ENCODE measurements around the gene MACF1.

DNA sequence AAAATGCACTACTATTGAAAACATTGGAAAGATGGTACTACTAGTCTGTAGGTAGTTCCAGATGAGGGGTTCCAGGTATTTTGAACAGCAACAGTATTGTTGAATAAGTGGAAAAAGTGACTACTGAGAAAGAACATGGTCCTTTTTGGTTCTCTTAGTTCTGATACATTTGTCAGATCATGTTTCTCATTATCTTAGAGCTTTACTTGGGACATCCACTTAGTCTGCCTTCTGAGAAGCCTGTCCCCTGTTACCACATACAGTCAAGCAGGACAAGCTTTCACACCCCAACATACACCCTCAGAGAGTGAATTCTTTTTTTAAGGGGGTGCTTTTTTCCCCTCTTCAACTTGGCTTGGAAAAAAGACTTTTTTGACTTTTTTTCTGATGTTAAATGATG lies 41.0 kb upstream of the MACF1 start:
- TF ChIP-seq, protein P1, sequence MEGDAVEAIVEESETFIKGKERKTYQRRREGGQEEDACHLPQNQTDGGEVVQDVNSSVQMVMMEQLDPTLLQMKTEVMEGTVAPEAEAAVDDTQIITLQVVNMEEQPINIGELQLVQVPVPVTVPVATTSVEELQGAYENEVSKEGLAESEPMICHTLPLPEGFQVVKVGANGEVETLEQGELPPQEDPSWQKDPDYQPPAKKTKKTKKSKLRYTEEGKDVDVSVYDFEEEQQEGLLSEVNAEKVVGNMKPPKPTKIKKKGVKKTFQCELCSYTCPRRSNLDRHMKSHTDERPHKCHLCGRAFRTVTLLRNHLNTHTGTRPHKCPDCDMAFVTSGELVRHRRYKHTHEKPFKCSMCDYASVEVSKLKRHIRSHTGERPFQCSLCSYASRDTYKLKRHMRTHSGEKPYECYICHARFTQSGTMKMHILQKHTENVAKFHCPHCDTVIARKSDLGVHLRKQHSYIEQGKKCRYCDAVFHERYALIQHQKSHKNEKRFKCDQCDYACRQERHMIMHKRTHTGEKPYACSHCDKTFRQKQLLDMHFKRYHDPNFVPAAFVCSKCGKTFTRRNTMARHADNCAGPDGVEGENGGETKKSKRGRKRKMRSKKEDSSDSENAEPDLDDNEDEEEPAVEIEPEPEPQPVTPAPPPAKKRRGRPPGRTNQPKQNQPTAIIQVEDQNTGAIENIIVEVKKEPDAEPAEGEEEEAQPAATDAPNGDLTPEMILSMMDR (IDR thresholded peaks at IDR 0.05): no peak
- TF ChIP-seq POLR2A (IDR thresholded peaks at IDR 0.05): no peak
